Upper lobe of right lung (tissue), 1 donor: ENCODE measurements around the gene EFCAB9. TPM values are rescaled to one million over a fixed set of nuclear protein-coding genes. Genes with fewer than 3 reads are reported as not detected.

Experiments used
- ATAC-seq: fragments of 200-7000 bp; cut with Tn5 transposase; one replicate; pipeline ENCODE4 v1.9.1; 2020; ENCODE audit warnings: mild to moderate bottlenecking, moderate library complexity
- DNase-seq: peaks from one replicate; pipeline ENCODE4 v3.0.0-alpha.2; 2020
- H3K27ac ChIP-seq: fragments of 200-600 bp; one replicate; pipeline ENCODE4 v1.8.0; 2022
- H3K27me3 ChIP-seq: fragments of 200-600 bp; one replicate; pipeline ENCODE4 v1.8.0; 2022; ENCODE audit warnings: mild to moderate bottlenecking
- H3K36me3 ChIP-seq: fragments of 200-600 bp; one replicate; pipeline ENCODE4 v1.8.0; 2022
- H3K4me1 ChIP-seq: fragments of 200-600 bp; one replicate; pipeline ENCODE4 v1.8.0; 2022
- H3K4me3 ChIP-seq: fragments of 200-600 bp; one replicate; pipeline ENCODE4 v1.8.0; 2022; ENCODE audit warnings: mild to moderate bottlenecking
- H3K9me3 ChIP-seq: fragments of 200-600 bp; one replicate; pipeline ENCODE4 v1.8.0; 2022
- CTCF ChIP-seq: fragments of 200-600 bp; IDR thresholded peaks from one replicate; pipeline ENCODE4 v1.8.0; 2022; ENCODE audit warnings: antibody characterized with exemption
- intact Hi-C: fragments of 100-400 bp; cut with DNase I; formaldehyde crosslinking; loops from one replicate; pipeline ENCODE4 v1.11.0; 2022
- total RNA-seq: library from RNA; stranded (reverse); fragmentation: NEBNext Ultra II Directional; extraction: Animal tissue kit (Norgen Biotek cat#: 25700); gene quantifications from one replicate; pipeline ENCODE4 v1.2.1, GENCODE V29; 2021
- donor health status: DM: no; HTN: yes; CAD: no; lungs with severe emphysema.

EFCAB9 gene
- total RNA-seq, 1 donor from 2014 or later: not detected

- H3K9me3 ChIP-seq: no peaks in the 10 kb centered on the region
- DNase-seq (no peak), ATAC-seq (no peak)
- H3K27me3 ChIP-seq: no peaks in the 10 kb centered on the region
- no peaks in the 10 kb centered on the region for H3K36me3 ChIP-seq
- H3K4me1 ChIP-seq: peaks cover 30% of the 10 kb centered on the region
- no peak for TF ChIP-seq CTCF
- no peak overlapping the region for H3K4me3 ChIP-seq
- intact Hi-C loops: no loop called here
- H3K27ac ChIP-seq: peak overlapping the region; percentile 47
These were observed 31.0 kb upstream of the EFCAB9 start for GRCh38 chr5:172162987-172163343.

- TF ChIP-seq CTCF: no peak
- Histone ChIP-seq H3K9me3 (no peaks in the 10 kb centered on the region), H3K36me3 (no peaks in the 10 kb centered on the region), H3K27ac (peak overlapping the region; percentile 47), H3K4me3 (no peak overlapping the region), H3K27me3 (no peaks in the 10 kb centered on the region), H3K4me1 (peaks cover 33% of the 10 kb centered on the region)
- DNase-seq: no peak
- intact Hi-C loops: no loop called here
- ATAC-seq: peak; percentile 54
These were observed 30.6 kb upstream of the EFCAB9 start for GRCh38 chr5:172163346-172163745.

GRCh38 chr5:172164769-172165212, 29.2 kb upstream of the EFCAB9 start:
- TF ChIP-seq CTCF: no peak
- no peak for ATAC-seq
- Histone ChIP-seq H3K4me1 (peaks cover 48% of the 10 kb centered on the region), H3K9me3 (no peaks in the 10 kb centered on the region), H3K4me3 (no peak overlapping the region), H3K27me3 (no peaks in the 10 kb centered on the region), H3K36me3 (no peaks in the 10 kb centered on the region), H3K27ac (no peak overlapping the region)
- DNase-seq: no peak
- intact Hi-C loops: no loop called here

GRCh38 chr5:172165465-172165864, 28.5 kb upstream of the EFCAB9 start:
- intact Hi-C loops: no loop called here
- no peak for TF ChIP-seq CTCF

GRCh38 chr5:172166030-172166826, 27.7 kb upstream of the EFCAB9 start:
- no peak for ATAC-seq
- H3K4me1 ChIP-seq: peaks cover 60% of the 10 kb centered on the region

More at GRCh38 chr5:172165465-172165864, 28.5 kb upstream of the EFCAB9 start:
- Histone ChIP-seq H3K36me3 (no peaks in the 10 kb centered on the region), H3K9me3 (no peaks in the 10 kb centered on the region), H3K4me3 (no peak overlapping the region), H3K27ac (no peak overlapping the region), H3K4me1 (peaks cover 55% of the 10 kb centered on the region), H3K27me3 (no peaks in the 10 kb centered on the region)
- ATAC-seq: no peak
- no peak for DNase-seq

More at GRCh38 chr5:172166030-172166826, 27.7 kb upstream of the EFCAB9 start:
- no peak for DNase-seq
- intact Hi-C loops: no loop called here
- Histone ChIP-seq H3K27ac (peak overlapping the region; percentile 56), H3K36me3 (no peaks in the 10 kb centered on the region), H3K9me3 (no peaks in the 10 kb centered on the region), H3K27me3 (no peaks in the 10 kb centered on the region), H3K4me3 (no peak overlapping the region)
- TF ChIP-seq CTCF: no peak
